HG03060 (cell line): ENCODE measurements around the gene ART5.
"Not testable (repeated sequence)": the region's sequence is repeated elsewhere in the genome, so short reads cannot be mapped to it uniquely, and the experiment has no call there.

ENCODE experiments used
- ATAC-seq: cut with Tn5 transposase; IDR thresholded peaks from one replicate; pipeline ENCODE4 v1.9.1; 2021; ENCODE audit warnings: low read depth, moderate number of reproducible peaks; ENCODE audit not compliant: unreplicated experiment

Gene ART5

GRCh38 chr11:3659595-3660515 is 18.1 kb upstream of the ART5 start:
- ATAC-seq: no peak

- ATAC-seq: no peak
Observed at GRCh38 chr11:3658252-3658651, 16.5 kb upstream of the ART5 start.

DNA sequence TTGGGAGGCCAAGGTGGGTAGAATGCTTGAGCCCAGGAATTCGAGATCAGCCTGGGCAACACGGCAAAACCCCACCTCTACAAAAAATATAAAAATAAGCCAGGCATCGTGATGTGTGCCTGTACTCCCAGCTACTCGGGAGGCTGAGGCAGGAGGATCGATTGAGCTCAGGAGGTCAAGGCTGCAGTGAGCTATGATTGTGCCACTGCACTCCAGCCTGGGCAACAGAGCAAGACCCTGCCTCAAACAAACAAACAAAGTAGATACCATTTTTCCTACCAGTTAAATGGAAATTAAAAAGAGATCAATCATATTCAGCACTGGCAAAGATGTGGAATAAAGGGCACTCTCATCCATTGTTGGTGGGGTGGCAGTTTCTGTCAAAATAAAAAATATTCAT is 15.5 kb upstream of the ART5 start:
- not testable (repeated sequence) for ATAC-seq

- ATAC-seq: no peak
Observed at GRCh38 chr11:3655547-3655946, 13.8 kb upstream of the ART5 start.

- not testable (repeated sequence) for ATAC-seq
Observed at GRCh38 chr11:3652514-3652913, 10.7 kb upstream of the ART5 start.

DNA sequence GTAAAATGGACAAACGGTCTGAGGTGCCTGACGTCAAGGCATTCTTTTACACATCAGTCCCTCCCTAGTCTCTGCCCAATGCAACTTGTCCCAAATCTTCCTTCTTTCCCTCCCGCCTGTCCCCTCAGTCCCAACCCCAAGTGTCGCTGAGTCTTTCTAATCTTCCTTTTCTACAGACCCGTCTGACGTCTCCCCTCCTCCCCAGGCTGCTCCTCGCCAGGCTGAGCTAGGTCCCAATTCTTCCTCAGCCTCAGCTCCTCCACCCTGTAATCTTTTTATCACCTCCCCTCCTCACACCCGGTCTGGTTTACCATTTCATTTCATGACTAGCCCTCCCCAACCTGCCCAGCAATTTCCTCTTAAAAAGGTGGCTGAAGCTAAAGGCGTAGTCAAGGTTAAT is 7.6 kb upstream of the ART5 start:
- not testable (repeated sequence) for ATAC-seq

DNA sequence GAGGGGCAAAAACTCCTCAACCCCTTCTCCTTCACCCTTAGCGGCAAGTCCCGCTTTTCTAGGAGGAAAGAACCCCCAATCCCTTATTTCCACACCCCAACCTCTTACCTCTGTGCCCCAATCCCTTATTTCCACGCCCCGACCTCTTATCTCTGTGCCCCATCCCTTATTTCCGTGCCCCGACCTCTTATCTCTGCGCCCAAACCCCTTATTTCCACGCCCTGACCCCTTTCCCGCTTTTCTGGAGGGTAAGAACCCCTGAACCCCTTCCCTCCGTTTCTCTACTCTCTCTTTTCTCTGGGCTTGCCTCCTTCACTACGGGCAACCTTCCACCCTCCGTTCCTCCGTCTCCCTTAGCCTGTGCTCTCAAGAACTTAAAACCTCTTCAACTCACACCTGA is 7.1 kb upstream of the ART5 start:
- ATAC-seq: not testable (repeated sequence)

GRCh38 chr11:3645552-3645951 is 3.8 kb upstream of the ART5 start:
- no peak for ATAC-seq

- ATAC-seq: no peak
Observed at GRCh38 chr11:3644817-3645235, 3.0 kb upstream of the ART5 start, which contains the start of gene ART1. Gene ART1, plus strand, starts transcription at chr11:3645128. Its CDS starts 14,086 bp downstream, at chr11:3659214.

DNA sequence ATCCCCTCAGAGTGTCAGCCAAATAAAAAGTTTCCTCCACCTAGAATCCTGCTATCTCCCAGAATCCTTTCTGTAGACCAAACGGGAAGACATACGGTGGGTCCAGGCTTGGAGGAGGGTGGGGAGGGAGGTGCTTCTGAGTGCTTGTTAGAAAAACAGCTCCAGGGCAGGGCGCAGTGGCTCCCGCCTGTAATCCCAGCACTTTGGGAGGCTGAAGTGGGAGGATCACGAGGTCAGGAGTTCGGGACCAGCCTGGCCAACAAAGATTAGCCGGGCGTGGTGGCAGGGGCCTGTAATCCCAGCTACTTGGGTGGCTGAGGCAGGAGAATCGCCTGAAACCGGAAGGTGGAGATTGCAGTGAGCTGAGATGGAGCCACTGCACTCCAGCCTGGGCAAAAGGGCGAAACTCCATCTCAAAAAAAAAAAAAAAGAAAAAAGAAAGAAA is 1.3 kb upstream of the ART5 start:
- not testable (repeated sequence) for ATAC-seq

- no peak for ATAC-seq
Observed at GRCh38 chr11:3642071-3642951, 519 bp upstream of the ART5 start.

DNA sequence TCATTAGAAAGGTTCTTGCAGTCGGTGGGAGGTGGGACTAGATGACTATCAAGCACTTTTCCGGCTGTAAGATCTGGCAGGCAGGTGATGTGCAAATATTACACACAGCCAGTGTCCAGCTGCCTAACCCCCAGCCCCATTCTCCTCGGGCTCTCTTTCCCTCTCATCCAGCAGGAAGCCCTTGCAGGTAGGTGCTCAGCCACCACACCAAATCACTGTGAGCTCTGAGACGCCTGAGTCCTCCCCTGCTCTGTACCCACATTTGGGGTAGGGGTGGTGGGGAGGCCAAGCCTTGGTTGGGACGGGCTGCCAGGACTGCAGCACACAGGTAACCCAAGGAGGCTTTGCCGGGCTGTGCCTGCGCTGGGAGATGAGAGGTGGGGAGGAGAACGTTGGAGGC is 601 bp downstream of the ART5 start:
- no peak for ATAC-seq

DNA sequence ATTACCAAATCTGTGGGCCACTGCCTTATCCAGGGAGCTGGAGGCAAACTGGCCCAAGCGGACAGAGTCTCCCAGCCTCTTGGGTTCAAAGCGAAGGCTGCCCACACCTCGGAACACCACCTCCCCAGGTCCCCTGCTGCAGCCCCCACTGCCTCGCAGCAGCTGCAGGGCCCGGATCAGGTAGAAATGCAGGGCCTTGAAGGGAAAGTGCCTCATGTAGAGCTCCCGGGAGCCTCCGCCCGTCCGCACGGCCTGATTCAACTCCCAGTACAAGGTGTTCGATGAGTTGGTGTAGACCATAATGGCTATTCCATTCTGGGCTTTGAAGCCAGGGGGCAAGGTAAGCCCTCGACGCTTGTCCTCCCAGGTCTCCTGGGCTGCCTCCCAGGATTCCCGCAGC is 2.0 kb downstream of the ART5 start:
- ATAC-seq: no peak

DNA sequence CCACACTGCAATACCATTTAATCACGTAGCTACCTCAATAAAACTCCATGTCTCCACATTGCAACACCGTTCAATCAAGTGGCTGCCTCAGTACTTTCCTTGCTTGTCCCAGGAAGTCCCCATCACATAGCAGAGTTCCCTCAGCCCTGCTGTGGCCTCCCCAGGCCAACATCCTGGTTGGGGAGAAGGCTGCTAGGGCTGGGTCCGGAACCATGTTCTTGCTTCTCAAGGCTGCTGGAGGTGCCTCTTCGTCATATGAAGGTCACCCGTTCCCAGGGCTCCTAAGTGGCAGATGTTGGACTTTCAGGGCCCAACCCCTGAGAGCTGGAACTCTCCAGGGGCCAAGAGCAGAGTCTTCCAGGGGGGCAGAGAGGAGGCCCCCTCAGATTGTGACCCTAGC is 3.3 kb downstream of the ART5 start:
- no peak for ATAC-seq

GRCh38 chr11:3637201-3637600 is 4.6 kb downstream of the ART5 start:
- no peak for ATAC-seq

DNA sequence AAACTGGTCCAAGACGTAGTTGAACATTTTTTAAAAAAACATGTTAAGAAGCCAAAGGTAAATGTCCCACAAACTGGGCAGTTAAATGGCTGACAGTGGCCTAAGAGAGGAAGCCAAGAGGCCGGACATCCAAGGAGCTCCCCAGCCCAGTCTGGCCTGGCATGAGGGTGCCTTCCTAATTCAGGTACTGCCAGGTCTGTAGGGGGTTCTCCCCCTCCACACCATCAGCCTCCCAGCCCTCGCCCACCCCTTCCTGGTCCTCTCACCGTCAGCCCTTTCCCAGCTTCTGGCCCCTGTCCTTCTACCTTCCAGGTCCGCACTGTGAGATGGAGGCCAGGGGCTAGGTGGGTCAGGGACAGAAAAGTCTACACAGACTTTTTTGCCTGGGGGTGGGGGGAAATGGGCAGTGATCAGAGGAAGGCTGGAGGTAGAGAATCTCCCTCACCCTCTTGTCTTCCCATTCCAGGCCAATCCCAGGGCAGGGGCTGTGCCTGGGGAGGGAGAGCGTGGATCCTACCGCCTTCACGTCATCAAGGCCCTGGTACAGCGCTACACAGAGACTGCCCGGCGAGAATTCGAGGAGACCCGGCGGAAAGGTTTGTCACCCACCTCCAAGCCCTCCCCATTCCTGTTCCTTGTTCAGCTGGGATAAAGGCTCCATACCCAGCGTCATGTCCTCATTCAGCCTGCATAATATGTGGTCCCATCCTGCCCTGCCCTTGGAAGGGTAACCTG is 6.0 kb downstream of the ART5 start:
- no peak for ATAC-seq

DNA sequence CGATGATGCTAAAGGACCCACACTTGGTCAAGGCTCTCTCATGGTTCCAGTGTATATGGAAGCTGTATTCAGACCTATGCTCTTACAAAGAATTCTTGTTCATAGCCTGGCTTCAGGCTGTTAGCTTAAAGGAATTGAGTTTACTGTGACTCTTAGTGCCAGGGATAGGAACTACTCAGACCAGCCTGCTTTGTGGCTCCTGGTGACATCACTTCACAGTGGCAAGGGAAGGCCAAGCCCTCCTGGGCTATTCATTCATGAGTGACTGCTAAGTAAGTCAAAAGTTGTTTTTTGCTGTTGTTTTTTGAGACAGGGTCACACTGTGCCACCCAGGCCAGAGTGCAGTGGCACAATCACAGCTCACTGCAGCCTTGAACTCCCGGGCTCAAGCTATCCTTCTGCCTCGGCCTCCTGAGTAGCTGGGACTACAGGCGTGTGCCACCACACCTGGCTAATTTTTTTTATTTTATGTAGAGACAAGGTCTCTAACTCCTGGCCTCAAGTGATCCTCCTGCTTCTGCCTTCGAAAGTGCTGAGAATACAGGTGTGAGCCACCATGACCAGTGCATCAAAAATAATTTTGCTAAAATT is 9.6 kb downstream of the ART5 start:
- ATAC-seq: no peak

- ATAC-seq: no peak
Observed at GRCh38 chr11:3631331-3631730, 10.5 kb downstream of the ART5 start.

GRCh38 chr11:3627291-3627690 is 14.5 kb downstream of the ART5 start:
- ATAC-seq: no peak
